PC-3 (cell line): Measurements from ENCODE around the gene GGA1. TPM values are rescaled to one million over a fixed set of nuclear protein-coding genes. Genes with fewer than 3 reads are reported as not detected.
"Not testable (repeated sequence)": the region's sequence is repeated elsewhere in the genome, so short reads cannot be mapped to it uniquely, and the experiment has no call there.

Experiments used
- ATAC-seq: fragments of 200-7000 bp; cut with Tn5 transposase; 2 replicates; pipeline ENCODE4 v1.9.1; 2020; ENCODE audit warnings: mild to moderate bottlenecking, moderate library complexity
- BruUV-seq: library from RNA; stranded (reverse); fragments of 400-500 nt; replicated peaks from 2 replicates; lab custom pipeline; 2021; lab: Mats Ljungman, UMichigan
- CTCF ChIA-PET: fragments of 300-600 bp; sonication (Branson Sonifier 250); formaldehyde crosslinking; loops from one replicate; lab custom pipeline; 2022; ENCODE audit warnings: antibody characterized with exemption; lab: Charles Lee
- POLR2A ChIA-PET: fragments of 300-600 bp; sonication (Branson Sonifier 250); formaldehyde crosslinking; loops from one replicate; lab custom pipeline; 2022; ENCODE audit warnings: antibody characterized with exemption; ENCODE audit not compliant: unreplicated experiment; lab: Charles Lee
- DNase-seq: peaks from one replicate; pipeline ENCODE4 v3.0.0-alpha.2; 2015
- H2AFZ ChIP-seq: fragments of 300-600 bp; sonication (generic); 2 replicates; pipeline ENCODE4 v1.6.0; 2016; ENCODE audit warnings: antibody characterized with exemption, low read length
- H3F3A ChIP-seq: fragments of 300-600 bp; sonication (generic); one replicate; pipeline ENCODE4 v1.6.0; 2017; ENCODE audit warnings: antibody characterized with exemption, low read length, control low read depth, mild to moderate bottlenecking; ENCODE audit not compliant: unreplicated experiment
- H3K27ac ChIP-seq: fragments of 300-600 bp; sonication (generic); 2 replicates; pipeline ENCODE4 v1.5.1; 2016; ENCODE audit warnings: mild to moderate bottlenecking, low read length
- H3K27me3 ChIP-seq: fragments of 300-600 bp; sonication (generic); 2 replicates; pipeline ENCODE4 v1.6.1; 2016; ENCODE audit warnings: low read length, mixed read lengths
- H3K36me3 ChIP-seq: fragments of 300-600 bp; sonication (generic); 2 replicates; pipeline ENCODE4 v1.6.1; 2016; ENCODE audit warnings: low read depth, mixed run types, low read length, mixed read lengths
- H3K4me1 ChIP-seq: fragments of 300-600 bp; sonication (generic); 2 replicates; pipeline ENCODE4 v1.5.1; 2016; ENCODE audit warnings: low read length; ENCODE audit not compliant: insufficient read depth
- H3K4me2 ChIP-seq: fragments of 300-600 bp; sonication (generic); 2 replicates; pipeline ENCODE4 v1.6.0; 2016; ENCODE audit warnings: low read length
- H3K4me3 ChIP-seq: fragments of 300-600 bp; sonication (generic); 2 replicates; pipeline ENCODE4 v1.5.1; 2016; ENCODE audit warnings: mild to moderate bottlenecking, low read length, mixed read lengths
- H3K79me2 ChIP-seq: fragments of 300-600 bp; sonication (generic); 2 replicates; pipeline ENCODE4 v1.6.1; 2017; ENCODE audit warnings: low read length, mixed read lengths
- H3K9ac ChIP-seq: fragments of 300-600 bp; sonication (generic); 2 replicates; pipeline ENCODE4 v1.6.0; 2016; ENCODE audit warnings: mild to moderate bottlenecking, low read length
- H3K9me2 ChIP-seq: fragments of 300-600 bp; sonication (generic); replicated peaks from 2 replicates; pipeline ENCODE4 v1.6.1; 2016; ENCODE audit warnings: mixed run types, low read length, mixed read lengths
- H3K9me3 ChIP-seq: fragments of 300-600 bp; sonication (generic); 2 replicates; pipeline ENCODE4 v1.6.1; 2016; ENCODE audit warnings: low read length, mixed read lengths
- H4K20me1 ChIP-seq: fragments of 300-600 bp; sonication (generic); 2 replicates; pipeline ENCODE4 v1.6.1; 2016; ENCODE audit warnings: low read length, mixed read lengths
- EZH2 ChIP-seq: fragments of 300-600 bp; sonication (generic); IDR thresholded peaks from one replicate; pipeline ENCODE4 v1.6.1; 2017; ENCODE audit warnings: antibody characterized with exemption, mild to moderate bottlenecking, low read length; ENCODE audit not compliant: unreplicated experiment
- EZH2phosphoT487 ChIP-seq: fragments of 300-600 bp; sonication (generic); IDR thresholded peaks from 2 replicates; pipeline ENCODE4 v1.6.1; 2018; ENCODE audit warnings: mild to moderate bottlenecking, antibody characterized with exemption, low read length, borderline replicate concordance
- intact Hi-C: fragments of 100-400 bp; cut with micrococcal nuclease; formaldehyde crosslinking; loops from 2 replicates; pipeline ENCODE4 v1.9.0; 2023
- total RNA-seq: library from RNA; depleted of rRNA; stranded (reverse); fragments of >200 nt; gene quantifications from 2 replicates; pipeline ENCODE4 v1.2.3, GENCODE V29; 2014
- TF ChIP-seq, protein P1 (sequence below): fragments of 300-600 bp; sonication (generic); conservative IDR thresholded peaks from 2 replicates; pipeline ENCODE4 v1.5.1; 2017; ENCODE audit warnings: antibody characterized with exemption, low read depth, mild to moderate bottlenecking, low read length

The GGA1 gene
- total RNA-seq, 1 experiment from 2014 or later = 49.1 TPM

DNA sequence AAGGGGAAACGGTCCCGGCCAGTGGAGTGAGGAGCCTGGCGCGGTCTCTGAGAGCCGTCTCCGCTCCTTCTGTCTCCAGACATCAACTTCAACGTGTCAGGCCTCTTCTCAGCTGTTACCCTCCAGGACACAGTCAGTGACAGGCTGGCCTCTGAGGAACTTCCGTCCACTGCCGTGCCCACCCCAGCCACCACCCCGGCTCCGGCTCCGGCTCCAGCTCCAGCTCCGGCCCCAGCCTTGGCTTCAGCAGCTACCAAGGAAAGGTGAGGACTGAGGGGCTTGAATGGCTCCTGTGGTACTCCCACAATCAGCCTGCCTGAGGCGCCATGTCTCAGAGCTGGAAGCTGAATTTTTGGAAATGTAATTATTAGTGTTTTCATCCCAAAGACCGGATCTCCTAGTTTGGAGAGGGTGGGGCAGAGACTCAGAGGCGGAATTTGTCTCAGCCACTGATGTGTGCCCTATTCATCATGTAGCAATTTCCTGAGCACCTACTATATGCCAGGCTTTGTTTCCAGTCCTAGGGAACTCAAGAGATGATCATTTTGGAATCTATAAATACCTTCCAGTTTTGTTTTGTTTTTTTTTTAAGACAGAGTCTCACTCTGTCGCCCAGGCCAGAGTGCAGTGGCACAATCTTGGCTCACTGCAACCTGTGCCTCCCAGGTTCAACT is 42.0 kb downstream of the GGA1 start:
- Histone ChIP-seq H3K9me2 (no peaks in the 10 kb centered on the region), H3F3A (no peaks in the 10 kb centered on the region), H3K79me2 (no peaks in the 10 kb centered on the region), H3K9ac (no peak overlapping the region), H3K4me1 (no peaks in the 10 kb centered on the region), H3K4me2 (no peak overlapping the region), H2AFZ (no peak overlapping the region), H3K27me3 (no peaks in the 10 kb centered on the region), H3K9me3 (no peaks in the 10 kb centered on the region), H3K4me3 (no peak overlapping the region), H3K27ac (no peak overlapping the region), H4K20me1 (no peaks in the 10 kb centered on the region), H3K36me3 (peaks cover 3% of the 10 kb centered on the region; the same call in 1 of the 2 replicates)
- ChIA-PET POLR2A (no interaction called here), CTCF (no interaction called here)
- no peak for ATAC-seq
- DNase-seq = no peak
- no TSS peak for BruUV-seq
- intact Hi-C loops = no loop called here
- no peak for TF ChIP-seq EZH2
- TF ChIP-seq, protein P1, sequence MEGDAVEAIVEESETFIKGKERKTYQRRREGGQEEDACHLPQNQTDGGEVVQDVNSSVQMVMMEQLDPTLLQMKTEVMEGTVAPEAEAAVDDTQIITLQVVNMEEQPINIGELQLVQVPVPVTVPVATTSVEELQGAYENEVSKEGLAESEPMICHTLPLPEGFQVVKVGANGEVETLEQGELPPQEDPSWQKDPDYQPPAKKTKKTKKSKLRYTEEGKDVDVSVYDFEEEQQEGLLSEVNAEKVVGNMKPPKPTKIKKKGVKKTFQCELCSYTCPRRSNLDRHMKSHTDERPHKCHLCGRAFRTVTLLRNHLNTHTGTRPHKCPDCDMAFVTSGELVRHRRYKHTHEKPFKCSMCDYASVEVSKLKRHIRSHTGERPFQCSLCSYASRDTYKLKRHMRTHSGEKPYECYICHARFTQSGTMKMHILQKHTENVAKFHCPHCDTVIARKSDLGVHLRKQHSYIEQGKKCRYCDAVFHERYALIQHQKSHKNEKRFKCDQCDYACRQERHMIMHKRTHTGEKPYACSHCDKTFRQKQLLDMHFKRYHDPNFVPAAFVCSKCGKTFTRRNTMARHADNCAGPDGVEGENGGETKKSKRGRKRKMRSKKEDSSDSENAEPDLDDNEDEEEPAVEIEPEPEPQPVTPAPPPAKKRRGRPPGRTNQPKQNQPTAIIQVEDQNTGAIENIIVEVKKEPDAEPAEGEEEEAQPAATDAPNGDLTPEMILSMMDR = no peak
- TF ChIP-seq EZH2phosphoT487 = no peak

DNA sequence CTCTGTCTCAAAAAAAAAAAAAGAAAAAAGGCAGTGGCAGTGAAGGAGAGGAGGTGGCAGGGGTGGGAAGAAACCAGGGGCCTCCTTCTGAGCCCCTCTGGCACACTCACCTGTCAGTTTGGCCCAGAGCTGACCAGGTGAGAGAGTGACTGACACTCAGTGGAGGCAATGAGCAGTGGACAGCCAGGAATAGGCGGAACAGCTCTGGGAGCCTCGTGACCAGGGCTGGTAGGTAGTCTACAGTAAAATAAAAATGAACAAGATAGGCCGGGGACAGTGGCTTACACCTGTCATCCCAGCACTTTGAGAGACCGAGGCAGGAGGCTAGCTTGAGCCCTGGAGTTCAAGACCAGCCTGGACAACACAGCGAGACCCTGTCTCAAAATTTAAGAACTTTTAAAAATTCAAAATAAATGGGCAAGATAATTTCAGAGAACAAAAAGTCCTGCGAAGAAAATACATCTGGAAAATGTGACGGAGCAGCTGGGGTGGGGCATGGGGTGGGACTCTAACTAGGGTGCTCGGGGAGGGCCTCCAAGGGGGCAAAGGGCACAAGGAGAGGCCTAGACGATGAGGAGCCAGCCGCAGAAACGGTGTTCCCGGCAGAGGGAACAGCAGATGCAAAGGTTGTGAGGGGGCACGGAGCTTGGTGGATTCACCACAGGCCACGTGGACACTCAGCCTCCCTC is 46.1 kb downstream of the GGA1 start:
- no peak for DNase-seq
- POLR2A ChIA-PET = no interaction called here
- no TSS peak for BruUV-seq
- H3K4me2 ChIP-seq = no peak overlapping the region
- ATAC-seq = no peak
- no peaks in the 10 kb centered on the region for H3K9me3 ChIP-seq
- peaks cover 3% of the 10 kb centered on the region; the same call in 1 of the 2 replicates for H3K36me3 ChIP-seq
- peaks cover 4% of the 10 kb centered on the region; the same call in 1 of the 2 replicates for H4K20me1 ChIP-seq
- TF ChIP-seq, protein P1 = no peak
- TF ChIP-seq EZH2 = no peak
- TF ChIP-seq EZH2phosphoT487 = no peak
- H3F3A ChIP-seq = no peaks in the 10 kb centered on the region
- peaks cover 7% of the 10 kb centered on the region; the same call in 1 of the 2 replicates for H3K4me1 ChIP-seq
- no peaks in the 10 kb centered on the region for H3K27me3 ChIP-seq
- H3K79me2 ChIP-seq = peaks cover 7% of the 10 kb centered on the region
- no peaks in the 10 kb centered on the region for H3K9me2 ChIP-seq
- H2AFZ ChIP-seq = no peak overlapping the region
- H3K4me3 ChIP-seq = no peak overlapping the region
- CTCF ChIA-PET = no interaction called here
- H3K27ac ChIP-seq = no peak overlapping the region
- H3K9ac ChIP-seq = no peak overlapping the region
- intact Hi-C loops = no loop called here

DNA sequence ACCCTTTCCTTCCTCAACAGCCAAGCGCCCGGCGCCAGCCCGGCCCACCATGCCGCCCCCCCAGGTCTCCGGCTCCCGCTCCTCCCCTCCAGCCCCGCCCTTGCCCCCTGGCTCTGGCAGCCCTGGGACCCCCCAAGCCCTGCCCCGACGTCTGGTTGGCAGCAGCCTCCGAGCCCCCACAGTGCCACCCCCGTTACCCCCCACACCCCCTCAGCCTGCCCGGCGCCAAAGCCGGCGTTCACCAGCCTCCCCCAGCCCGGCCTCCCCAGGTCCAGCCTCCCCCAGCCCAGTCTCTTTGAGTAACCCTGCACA is 46.6 kb downstream of the GGA1 start:
- DNase-seq (no peak), ATAC-seq (no peak)
- Histone ChIP-seq H3K27me3 (no peaks in the 10 kb centered on the region), H3K4me1 (peaks cover 12% of the 10 kb centered on the region), H3K9me2 (no peaks in the 10 kb centered on the region), H4K20me1 (peaks cover 9% of the 10 kb centered on the region; the same call in 1 of the 2 replicates), H3K79me2 (peaks cover 12% of the 10 kb centered on the region), H3K9me3 (no peaks in the 10 kb centered on the region), H3K4me2 (no peak overlapping the region), H3F3A (no peaks in the 10 kb centered on the region), H3K4me3 (no peak overlapping the region), H2AFZ (no peak overlapping the region), H3K27ac (no peak overlapping the region), H3K36me3 (peaks cover 3% of the 10 kb centered on the region; the same call in 1 of the 2 replicates), H3K9ac (no peak overlapping the region)
- ChIA-PET CTCF (no interaction called here), POLR2A (no interaction called here)
- intact Hi-C loops = no loop called here
- BruUV-seq = no TSS peak
- TF ChIP-seq EZH2 (no peak), EZH2phosphoT487 (no peak)
- TF ChIP-seq, protein P1 = no peak

DNA sequence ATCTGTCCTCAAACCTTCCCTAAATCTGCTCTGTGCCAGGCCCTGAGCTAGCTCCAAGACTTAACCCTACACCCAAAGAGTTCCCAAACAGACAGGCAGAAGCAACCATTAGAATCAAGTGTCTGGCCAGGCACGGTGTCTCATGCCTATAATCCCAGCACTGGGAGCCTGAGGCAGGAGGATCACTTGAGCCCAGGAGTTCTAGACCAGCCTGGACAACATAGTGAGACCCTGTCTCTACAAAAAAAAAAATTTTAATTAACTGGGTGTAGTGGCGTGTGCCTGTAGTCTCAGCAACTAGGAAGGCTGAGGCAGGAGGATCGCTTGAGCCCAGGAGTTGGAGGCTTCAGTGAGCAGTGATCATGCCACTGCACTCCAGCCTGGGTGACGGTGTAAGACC is 47.9 kb downstream of the GGA1 start:
- BruUV-seq, H3K27me3 ChIP-seq, H2AFZ ChIP-seq, H3K9me2 ChIP-seq, H3K36me3 ChIP-seq, ATAC-seq, DNase-seq, H3F3A ChIP-seq, CTCF ChIA-PET, H3K9me3 ChIP-seq, H3K27ac ChIP-seq, intact Hi-C loops, H3K9ac ChIP-seq, H3K4me2 ChIP-seq, H3K4me3 ChIP-seq: not testable (repeated sequence)
- H4K20me1 ChIP-seq = peaks cover 19% of the 10 kb centered on the region
- H3K4me1 ChIP-seq = peaks cover 26% of the 10 kb centered on the region
- H3K79me2 ChIP-seq = peaks cover 26% of the 10 kb centered on the region
- POLR2A ChIA-PET = interaction anchor here (0.6 kb wide), 1 partner anchor 28 kb away, joined by 5 read pairs; no protein-coding TSS in a partner anchor
